ENCODE measurements around the gene SLC45A2.

DNA sequence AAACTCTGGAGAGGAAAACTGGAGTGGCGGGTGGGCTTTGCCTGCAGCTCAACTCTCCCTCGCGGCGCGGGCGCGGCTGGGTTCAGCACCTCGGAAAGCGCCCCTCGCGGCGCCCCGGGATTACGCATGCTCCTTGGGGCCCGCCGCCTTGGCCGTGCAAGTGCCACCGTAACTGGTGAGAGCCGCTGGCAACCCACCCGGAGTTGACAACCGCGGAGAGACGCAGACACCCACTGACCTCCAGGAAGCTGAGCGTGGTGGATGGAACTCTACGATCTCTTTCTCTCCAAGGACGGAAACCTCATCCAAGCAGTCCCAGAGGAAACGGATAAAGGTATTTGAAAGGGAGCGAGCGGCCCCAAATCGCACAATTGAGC is 48.5 kb downstream of the SLC45A2 start:
- TF ChIP-seq, protein P1, sequence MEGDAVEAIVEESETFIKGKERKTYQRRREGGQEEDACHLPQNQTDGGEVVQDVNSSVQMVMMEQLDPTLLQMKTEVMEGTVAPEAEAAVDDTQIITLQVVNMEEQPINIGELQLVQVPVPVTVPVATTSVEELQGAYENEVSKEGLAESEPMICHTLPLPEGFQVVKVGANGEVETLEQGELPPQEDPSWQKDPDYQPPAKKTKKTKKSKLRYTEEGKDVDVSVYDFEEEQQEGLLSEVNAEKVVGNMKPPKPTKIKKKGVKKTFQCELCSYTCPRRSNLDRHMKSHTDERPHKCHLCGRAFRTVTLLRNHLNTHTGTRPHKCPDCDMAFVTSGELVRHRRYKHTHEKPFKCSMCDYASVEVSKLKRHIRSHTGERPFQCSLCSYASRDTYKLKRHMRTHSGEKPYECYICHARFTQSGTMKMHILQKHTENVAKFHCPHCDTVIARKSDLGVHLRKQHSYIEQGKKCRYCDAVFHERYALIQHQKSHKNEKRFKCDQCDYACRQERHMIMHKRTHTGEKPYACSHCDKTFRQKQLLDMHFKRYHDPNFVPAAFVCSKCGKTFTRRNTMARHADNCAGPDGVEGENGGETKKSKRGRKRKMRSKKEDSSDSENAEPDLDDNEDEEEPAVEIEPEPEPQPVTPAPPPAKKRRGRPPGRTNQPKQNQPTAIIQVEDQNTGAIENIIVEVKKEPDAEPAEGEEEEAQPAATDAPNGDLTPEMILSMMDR (IDR thresholded peaks at IDR 0.05): peak; percentile 33 to 48 (median 35)
- TF ChIP-seq POLR2AphosphoS5 (IDR thresholded peaks at IDR 0.05) (peak in 1 of 2 donors; percentile 18), EP300 (IDR thresholded peaks at IDR 0.05) (no peak)
